ENCODE measurements around the gene ERBB2. TPM values are rescaled to one million over a fixed set of nuclear protein-coding genes. Genes with fewer than 3 reads are reported as not detected.

The ERBB2 gene
- total RNA-seq, 1 donor from 2014 or later: 14.5 TPM

DNA sequence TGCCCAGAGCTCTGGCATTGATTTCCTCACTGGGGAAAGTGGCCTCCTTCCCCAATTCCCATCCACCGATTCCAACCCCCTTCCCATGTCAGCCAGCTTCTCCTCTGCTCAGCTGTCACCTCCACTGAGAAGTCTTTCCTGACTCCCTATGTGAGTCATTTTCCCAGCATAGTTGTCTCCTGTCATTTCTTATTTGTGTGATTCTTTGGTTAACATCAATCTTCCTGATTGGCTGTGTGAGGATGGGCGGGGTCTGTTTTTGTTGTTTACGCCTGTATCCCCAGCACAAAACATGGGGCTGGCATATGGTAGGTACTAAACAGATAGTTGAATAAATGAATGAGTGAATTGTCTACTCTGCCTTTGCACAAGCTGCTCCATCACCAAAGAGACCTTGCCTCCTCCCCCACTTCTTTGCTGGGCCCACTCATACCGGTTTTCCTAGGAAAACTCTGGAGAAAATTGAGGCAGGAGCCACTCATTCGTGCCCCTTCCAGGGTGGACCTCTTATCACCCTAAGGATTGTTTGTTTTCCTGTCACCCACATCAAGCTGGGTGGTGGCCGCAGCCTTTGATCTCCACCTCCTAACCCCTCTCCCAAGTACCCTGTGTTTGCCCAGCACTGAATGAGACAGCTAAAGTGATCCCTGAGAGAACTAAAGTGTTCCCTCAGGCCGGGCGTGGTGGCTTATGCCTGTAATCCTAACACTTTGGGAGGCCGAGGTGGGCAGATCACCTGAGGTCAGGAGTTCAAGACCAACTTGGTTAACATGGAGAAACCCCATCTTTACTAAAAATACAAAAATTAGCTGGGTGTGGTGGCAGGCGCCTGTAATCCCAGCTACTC lies 36.7 kb downstream of the ERBB2 start:
- TF ChIP-seq, protein P1, sequence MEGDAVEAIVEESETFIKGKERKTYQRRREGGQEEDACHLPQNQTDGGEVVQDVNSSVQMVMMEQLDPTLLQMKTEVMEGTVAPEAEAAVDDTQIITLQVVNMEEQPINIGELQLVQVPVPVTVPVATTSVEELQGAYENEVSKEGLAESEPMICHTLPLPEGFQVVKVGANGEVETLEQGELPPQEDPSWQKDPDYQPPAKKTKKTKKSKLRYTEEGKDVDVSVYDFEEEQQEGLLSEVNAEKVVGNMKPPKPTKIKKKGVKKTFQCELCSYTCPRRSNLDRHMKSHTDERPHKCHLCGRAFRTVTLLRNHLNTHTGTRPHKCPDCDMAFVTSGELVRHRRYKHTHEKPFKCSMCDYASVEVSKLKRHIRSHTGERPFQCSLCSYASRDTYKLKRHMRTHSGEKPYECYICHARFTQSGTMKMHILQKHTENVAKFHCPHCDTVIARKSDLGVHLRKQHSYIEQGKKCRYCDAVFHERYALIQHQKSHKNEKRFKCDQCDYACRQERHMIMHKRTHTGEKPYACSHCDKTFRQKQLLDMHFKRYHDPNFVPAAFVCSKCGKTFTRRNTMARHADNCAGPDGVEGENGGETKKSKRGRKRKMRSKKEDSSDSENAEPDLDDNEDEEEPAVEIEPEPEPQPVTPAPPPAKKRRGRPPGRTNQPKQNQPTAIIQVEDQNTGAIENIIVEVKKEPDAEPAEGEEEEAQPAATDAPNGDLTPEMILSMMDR (IDR thresholded peaks at IDR 0.05; ENCODE audit: partially characterized antibody, unreplicated experiment): no peak
- Mint-ChIP-seq H3K27me3 (ENCODE audit: unreplicated experiment) (peaks cover 13% of the 10 kb centered on the region), H3K4me1 (ENCODE audit: low read depth, unreplicated experiment) (no peaks in the 10 kb centered on the region), H3K4me3 (ENCODE audit: unreplicated experiment) (no peak overlapping the region), H3K9me3 (ENCODE audit: unreplicated experiment) (no peaks in the 10 kb centered on the region), H3K36me3 (ENCODE audit: unreplicated experiment) (no peaks in the 10 kb centered on the region), H3K27ac (ENCODE audit: unreplicated experiment) (no peak overlapping the region)
- DNase-seq: no peak

DNA sequence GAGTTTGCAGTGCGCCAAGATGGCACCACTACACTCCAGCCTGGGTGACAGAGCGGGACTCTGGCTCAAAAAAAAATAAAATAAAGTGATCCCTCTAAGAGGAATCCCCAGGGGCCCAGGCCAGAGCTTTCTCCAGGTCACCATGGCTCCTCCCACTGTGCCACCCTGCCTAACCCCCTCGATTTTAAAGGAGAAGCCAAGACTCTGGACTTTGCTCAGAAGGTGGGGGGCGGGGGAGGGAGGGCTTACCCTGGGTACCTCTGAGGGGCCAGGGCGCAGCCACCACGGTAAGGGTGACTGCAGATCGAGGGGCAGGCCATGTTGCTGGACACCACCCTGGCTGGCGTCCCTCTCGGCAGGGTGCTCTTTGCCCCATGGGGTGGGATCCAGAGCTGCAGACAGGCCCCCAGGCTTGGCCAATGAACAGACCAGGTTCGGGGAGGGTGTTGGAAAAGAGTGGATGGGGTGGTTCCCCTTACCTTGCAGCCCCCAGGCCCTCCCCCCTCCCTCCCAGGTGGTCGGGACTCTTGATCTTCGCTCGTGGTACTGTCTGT lies 37.4 kb downstream of the ERBB2 start:
- Mint-ChIP-seq H3K4me3 (ENCODE audit: unreplicated experiment) (no peak overlapping the region), H3K27ac (ENCODE audit: unreplicated experiment) (no peak overlapping the region), H3K27me3 (ENCODE audit: unreplicated experiment) (peaks cover 13% of the 10 kb centered on the region)

DNA sequence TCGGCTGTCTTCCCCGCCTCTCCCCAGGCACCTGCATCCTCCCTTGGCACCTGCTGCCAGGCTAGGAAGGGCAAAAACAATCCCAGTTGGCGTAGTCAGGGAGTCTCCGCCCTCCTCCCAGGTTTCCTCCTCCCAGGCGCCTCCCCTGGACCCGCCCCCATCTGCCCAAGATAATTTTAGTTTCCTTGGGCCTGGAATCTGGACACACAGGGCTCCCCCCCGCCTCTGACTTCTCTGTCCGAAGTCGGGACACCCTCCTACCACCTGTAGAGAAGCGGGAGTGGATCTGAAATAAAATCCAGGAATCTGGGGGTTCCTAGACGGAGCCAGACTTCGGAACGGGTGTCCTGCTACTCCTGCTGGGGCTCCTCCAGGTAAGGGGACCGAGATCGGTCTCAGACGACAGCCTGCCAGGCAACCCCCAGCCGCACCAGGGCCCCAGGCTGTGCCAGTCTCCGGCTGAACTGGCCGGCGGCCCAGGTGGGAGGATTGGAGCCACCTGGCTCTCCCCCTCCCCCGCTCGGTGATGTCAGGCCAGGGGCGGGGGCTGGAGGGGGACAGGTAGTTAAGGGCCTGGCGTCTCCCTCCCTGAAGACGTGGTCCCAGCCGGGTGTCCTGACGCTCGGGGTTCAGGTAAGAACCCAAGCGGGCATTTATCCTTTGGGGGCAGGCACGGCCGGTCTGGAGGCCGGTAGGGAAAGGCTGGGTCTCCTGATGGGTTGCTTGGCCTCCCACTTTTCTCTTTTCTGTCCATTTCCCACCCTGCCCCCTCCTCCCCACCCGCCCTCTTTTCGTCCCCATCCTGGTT lies 38.1 kb downstream of the ERBB2 start, which contains the start of gene GRB7:
Gene GRB7 (plus strand): TSS at position 179 of the 808 bp plus-strand sequence. CDS start 4,364 bp downstream, outside the sequence.
- H3K36me3 Mint-ChIP-seq (ENCODE audit: unreplicated experiment): no peaks in the 10 kb centered on the region
- H3K4me1 Mint-ChIP-seq (ENCODE audit: low read depth, unreplicated experiment): no peaks in the 10 kb centered on the region
- DNase-seq: no peak
- TF ChIP-seq, protein P1 (IDR thresholded peaks at IDR 0.05; ENCODE audit: partially characterized antibody, unreplicated experiment): no peak
- H3K9me3 Mint-ChIP-seq (ENCODE audit: unreplicated experiment): no peaks in the 10 kb centered on the region
- H3K4me3 Mint-ChIP-seq (ENCODE audit: unreplicated experiment): no peak within 1 kb of the TSS
- no peak within 1 kb of the TSS for H3K27ac Mint-ChIP-seq (ENCODE audit: unreplicated experiment)
- H3K27me3 Mint-ChIP-seq (ENCODE audit: unreplicated experiment): peaks cover 11% of the 10 kb centered on the region

More for the DNA sequence above, 37.4 kb downstream of the ERBB2 start:
- H3K36me3 Mint-ChIP-seq (ENCODE audit: unreplicated experiment): no peaks in the 10 kb centered on the region
- H3K9me3 Mint-ChIP-seq (ENCODE audit: unreplicated experiment): no peaks in the 10 kb centered on the region
- no peak for DNase-seq
- H3K4me1 Mint-ChIP-seq (ENCODE audit: low read depth, unreplicated experiment): no peaks in the 10 kb centered on the region
- TF ChIP-seq, protein P1 (IDR thresholded peaks at IDR 0.05; ENCODE audit: partially characterized antibody, unreplicated experiment): no peak

DNA sequence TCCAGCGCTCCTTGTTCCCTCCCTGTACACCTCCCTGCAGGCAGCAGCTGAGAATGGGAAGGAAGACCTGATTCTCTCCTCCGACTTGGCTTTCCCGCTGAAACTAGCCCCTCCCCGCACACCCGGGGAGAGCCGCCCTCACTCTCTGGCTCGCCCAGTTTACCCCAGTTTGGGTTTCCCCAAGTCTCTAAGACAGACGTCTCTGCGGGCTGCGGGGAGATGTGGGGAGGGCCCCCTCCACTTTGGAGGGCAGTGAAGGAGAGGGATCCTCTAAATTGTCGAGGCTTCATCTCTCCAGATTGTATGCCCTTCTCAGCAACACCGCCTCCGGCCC lies 38.7 kb downstream of the ERBB2 start:
- no peak overlapping the region for H3K27ac Mint-ChIP-seq (ENCODE audit: unreplicated experiment)
- DNase-seq: no peak
- TF ChIP-seq, protein P1 (IDR thresholded peaks at IDR 0.05; ENCODE audit: partially characterized antibody, unreplicated experiment): no peak
- no peaks in the 10 kb centered on the region for H3K36me3 Mint-ChIP-seq (ENCODE audit: unreplicated experiment)
- no peak overlapping the region for H3K4me3 Mint-ChIP-seq (ENCODE audit: unreplicated experiment)
- H3K4me1 Mint-ChIP-seq (ENCODE audit: low read depth, unreplicated experiment): no peaks in the 10 kb centered on the region
- H3K27me3 Mint-ChIP-seq (ENCODE audit: unreplicated experiment): peaks cover 11% of the 10 kb centered on the region
- H3K9me3 Mint-ChIP-seq (ENCODE audit: unreplicated experiment): no peaks in the 10 kb centered on the region
